GM21529 (cell line): ENCODE data around the gene SUPV3L1.
A peak's percentile ranks its signal among the peaks of the same experiment; 100 is the strongest.

Experiments
- ATAC-seq: cut with Tn5 transposase; IDR thresholded peaks from one replicate; pipeline ENCODE4 v1.9.1; 2021; ENCODE audit not compliant: unreplicated experiment

The SUPV3L1 gene

DNA sequence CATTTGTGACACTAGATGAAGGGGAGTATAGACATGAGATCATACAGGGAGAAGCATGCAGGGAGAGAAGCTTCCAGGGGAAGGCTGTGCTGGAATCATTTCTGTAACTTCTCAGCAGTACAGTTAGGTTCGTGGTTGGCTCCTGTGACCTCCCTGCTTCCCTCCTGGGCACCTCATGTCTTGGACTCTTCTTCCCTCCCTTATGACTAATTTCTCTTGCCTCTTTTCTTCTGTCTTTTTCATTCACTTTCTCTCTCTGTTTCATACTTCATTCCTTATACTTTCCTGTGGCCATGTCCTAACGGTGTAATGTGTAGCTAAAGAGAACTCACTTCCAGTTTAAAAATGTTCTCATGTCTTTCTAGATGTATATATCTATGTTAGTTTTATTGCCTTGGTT is 21.0 kb downstream of the SUPV3L1 start:
- no peak for ATAC-seq

- ATAC-seq = no peak
Measured at GRCh38 chr10:69202332-69202731, 22.3 kb downstream of the SUPV3L1 start.

DNA sequence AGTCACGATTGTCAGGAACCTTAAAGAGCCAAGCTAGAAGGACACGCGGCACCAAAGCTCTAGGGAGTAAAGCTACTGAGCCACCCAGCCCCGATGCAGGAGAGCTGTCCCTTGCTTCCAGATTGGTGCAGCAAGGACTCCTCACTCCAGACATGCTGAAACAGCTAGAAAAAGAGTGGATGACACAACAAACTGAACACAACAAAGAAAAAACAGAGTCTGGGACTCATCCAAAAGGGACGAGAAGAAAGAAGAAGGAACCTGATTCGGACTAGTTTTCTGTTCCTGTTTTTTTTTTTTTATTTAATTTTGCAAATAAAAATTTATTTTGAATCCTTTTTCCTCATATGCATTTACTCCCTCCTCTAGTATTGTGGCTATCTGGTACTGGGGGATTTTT is 28.7 kb downstream of the SUPV3L1 start:
- ATAC-seq = no peak

- no peak for ATAC-seq
Measured at GRCh38 chr10:69209787-69210484, 29.9 kb downstream of the SUPV3L1 start.

DNA sequence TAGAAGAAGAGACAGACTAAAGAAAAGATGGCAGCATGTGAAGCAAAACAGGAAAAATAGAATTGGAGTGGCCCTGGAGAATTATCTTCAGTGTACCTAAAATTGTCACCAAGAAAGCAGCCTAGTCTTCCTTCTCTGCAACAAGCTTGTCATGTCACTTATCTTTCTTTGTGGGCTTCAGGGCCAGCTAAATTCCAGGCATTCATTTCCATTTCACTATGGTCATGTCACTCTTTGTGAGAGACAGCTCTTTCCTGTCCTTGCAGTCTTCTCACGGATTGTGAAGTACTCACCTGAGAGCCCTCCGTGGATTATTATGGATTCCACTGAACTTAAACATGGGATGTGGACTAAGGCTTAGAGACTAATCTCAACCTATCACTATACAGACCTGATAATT is 31.1 kb downstream of the SUPV3L1 start:
- ATAC-seq = no peak

DNA sequence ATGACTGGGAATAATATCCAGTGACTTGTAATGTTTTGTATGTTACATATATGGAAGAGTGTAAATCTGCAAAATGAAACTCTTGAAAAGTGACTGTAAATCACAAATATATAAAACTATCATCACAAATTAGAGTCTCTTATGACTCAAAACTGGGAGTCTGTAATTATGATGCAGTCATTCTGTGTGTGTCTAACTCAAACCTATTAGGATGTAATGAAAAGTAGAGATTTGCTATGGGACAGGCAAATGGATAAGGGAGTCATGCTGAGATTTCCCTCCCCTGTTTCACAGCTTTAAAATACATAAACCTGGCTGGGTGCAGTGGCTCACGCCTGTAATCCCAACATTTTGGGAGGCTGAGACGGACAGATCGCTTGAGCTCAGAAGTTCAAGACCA is 31.5 kb downstream of the SUPV3L1 start:
- no peak for ATAC-seq

GRCh38 chr10:69213591-69214311 is 33.7 kb downstream of the SUPV3L1 start:
- ATAC-seq = no peak

DNA sequence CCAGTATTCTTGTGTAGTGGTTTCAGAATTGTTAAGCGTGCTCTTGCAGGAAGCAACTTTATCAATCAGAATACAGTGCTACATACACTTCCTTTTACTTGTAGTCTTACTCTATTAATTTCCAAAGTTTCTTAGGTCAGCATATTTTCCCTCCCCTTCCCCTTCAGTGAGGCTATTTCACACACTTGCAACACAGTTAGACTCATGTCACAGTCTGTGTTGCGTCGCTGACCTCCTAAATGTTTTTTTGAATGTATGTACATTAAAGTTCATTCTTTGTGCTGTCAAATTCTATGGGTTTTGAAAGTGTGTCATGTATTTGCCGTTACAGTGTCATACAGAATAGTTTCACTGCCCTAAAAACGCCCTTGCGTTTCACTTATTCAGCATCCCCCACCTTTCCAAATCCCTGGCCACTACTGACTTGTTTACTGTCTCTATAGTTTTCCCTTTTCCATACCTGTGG is 34.7 kb downstream of the SUPV3L1 start:
- no peak for ATAC-seq

DNA sequence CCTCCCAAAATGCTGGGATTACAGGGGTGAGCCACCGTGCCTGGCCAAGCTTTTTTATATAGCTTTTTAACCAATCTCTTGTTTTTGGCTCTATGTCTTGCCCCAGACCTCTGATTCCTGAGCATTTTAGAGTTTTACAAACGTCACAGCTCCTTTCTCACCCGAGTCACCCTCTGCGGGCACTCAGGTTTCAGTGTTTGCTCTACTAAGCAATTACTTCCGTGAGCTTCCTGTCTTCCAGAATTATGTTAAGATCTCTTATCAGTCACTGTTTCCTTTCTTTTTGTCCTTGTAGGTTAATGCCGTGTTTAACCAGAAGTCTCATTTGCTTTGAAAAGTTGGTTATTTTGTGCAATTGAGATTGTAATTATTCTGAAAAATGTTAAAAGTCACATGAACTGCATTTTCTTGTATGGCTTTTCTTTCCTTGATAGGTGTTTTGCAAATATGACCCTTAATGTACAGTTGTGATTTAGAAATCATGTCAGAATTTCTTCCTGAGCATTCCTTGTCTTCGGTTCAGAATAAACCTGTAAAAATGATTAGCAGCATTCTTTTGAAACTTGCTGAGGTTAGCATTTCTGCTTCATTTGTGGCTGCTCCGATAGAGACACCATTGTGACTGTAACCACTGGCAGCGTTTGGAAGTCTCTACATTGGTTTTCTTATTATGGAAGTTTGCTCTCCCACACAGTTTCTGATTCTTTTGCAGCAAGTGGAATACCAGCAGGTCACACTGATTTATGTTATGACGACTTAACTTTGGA is 35.6 kb downstream of the SUPV3L1 start:
- no peak for ATAC-seq

DNA sequence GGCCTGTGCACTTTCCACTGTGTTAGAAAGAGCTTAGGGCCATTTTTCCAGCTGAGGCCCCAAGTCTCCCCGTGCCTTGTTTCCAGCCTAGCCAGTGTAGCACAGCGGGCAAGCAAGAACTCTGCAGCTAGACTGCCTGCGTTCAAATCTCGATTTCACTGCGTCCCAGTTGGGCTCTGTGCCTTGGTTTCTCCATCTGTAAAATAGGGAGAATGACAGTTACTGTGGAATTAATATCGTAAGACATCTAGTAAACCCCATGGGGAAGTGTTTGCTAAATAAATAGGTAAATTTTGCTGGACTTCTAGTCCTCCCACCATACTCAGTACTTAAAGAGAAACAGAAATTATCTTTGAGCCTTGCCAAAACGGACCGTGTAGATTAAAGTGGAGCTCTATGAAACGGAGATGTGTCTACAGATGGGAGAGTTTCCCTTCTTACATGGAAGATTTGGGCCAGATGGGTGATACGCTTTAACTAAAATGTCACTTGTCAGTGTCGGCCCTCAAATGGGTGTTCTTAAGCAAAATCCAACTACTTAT is 36.6 kb downstream of the SUPV3L1 start:
- no peak for ATAC-seq

DNA sequence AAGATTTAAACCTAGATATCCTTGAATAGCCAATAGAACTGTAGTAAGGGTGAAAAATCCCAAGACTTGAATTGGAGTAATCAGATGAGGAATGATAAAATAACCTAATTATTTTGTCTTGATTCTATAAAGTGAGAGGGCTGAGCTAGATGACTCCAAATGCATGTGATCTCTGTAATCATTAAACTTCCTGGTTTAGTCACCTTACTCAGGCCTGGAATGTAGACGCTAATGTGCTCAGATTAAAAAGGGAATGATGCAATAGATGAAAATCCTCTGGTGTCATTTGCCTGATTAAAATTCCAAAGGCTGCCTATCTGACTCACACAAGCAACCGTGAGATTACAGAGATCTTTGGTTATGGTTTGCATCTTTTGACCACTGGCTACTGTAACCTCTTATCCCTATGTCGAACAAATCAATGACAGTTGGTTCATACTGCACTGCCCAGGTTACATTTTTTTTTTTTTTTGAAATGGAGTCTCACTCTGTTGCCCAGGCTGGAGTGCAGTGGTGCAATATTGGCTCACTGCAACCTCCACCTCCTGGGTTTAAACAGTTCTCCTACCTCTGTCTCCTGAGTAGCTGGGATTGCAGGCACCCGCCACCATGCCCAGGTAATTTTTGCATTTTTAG is 37.2 kb downstream of the SUPV3L1 start:
- ATAC-seq = no peak

- no peak for ATAC-seq
Measured at GRCh38 chr10:69218831-69219230, 38.8 kb downstream of the SUPV3L1 start.

- ATAC-seq = no peak
Measured at GRCh38 chr10:69220041-69220451, 40.0 kb downstream of the SUPV3L1 start, which contains the start of gene HKDC1. Gene HKDC1, plus strand, starts transcription at chr10:69220332. Its CDS starts 104 bp downstream, at chr10:69220436.

DNA sequence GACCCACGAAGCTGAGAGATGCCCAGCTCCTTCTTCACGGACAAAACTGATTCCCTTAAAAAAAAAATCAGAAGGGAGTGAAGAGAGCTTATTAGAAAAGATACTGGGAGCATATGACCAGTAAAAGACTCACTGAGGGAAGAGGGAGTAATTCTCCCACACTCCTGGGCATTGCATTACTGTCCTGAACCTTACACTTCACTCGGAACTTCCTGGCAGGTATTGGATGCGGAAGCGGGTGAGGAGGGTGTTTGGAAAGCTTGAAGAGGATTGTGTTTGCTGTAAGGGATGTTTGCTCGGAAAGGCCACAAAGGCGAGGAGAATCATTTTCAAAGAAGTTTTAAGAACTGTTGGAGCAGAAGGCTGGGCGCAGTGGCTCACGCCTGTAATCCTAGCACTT is 40.5 kb downstream of the SUPV3L1 start:
- no peak for ATAC-seq

- peak; percentile 97 for ATAC-seq
Measured at GRCh38 chr10:69222157-69223027, 42.4 kb downstream of the SUPV3L1 start.

- peak; percentile 10 for ATAC-seq
Measured at GRCh38 chr10:69223028-69223342, 43.0 kb downstream of the SUPV3L1 start.

GRCh38 chr10:69224862-69225657 is 45.0 kb downstream of the SUPV3L1 start:
- no peak for ATAC-seq

DNA sequence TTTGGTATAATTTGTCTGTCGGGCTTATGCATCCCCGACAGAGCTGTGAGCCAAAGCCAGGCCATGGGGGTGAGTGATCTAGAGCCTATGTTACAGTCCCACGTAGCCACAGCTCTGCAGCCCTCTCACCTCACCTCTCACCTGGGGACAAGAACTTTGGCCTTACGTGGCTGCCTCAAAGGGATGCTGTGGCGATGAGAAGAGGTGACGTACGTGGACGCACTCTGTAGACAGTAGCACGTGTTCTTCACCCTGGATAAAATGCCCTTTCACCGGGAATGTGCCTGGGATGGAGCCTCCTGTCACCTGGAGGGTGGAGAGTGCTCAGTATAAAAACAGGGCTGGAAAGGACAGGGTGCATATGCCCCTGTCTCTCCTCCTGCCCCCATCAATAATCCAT is 45.6 kb downstream of the SUPV3L1 start:
- no peak for ATAC-seq

DNA sequence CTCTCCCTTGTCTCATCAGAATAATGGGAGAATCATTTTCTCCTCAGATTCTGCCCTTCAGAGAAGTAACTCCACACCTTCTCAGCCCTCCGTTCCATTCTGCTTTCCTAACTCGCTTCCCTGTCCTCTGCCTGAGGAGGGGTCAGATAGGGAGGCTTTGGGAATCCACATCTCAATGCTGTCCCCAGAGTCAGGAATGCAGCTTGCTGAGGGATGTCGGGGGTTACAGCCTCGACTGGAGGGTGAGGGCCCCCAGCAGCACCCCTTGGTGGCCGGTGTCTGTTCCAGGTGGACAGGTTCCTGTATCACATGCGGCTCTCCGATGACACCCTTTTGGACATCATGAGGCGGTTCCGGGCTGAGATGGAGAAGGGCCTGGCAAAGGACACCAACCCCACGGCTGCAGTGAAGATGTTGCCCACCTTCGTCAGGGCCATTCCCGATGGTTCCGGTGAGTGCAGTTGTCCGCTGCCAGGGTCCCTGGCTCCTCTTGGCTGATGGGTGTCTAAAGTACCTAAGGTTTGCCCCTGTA is 47.0 kb downstream of the SUPV3L1 start:
- ATAC-seq = no peak
